Measurements from ENCODE around the gene KRTAP15-1. TPM values are rescaled to one million over a fixed set of nuclear protein-coding genes. Genes with fewer than 3 reads are reported as not detected.

Gene KRTAP15-1, protein sequence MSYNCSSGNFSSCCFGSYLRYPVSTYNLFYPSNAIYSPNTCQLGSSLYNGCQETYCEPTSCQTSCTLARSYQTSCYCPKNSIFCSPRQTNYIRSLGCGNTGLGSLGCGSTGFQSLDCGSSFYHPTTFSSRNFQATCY
- not detected in 2 replicates for total RNA-seq

DNA sequence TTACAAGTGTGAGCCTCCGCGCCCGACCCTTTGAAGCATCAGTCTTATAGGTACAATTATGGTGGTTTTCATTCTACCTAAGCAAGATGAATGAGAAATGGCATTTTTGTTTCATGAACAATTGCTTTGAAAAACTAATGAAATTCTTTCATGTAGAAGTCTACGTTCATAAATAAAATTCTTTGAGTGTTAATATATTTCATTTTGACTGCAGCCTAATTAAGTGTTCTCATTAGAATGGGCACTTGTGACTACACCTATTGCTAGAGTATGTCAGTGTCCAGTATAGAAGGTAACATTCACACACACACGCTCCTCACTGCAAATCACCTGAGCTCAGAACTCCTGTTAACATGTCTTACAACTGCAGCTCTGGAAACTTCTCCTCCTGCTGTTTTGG lies at the start of gene KRTAP15-1:
TSS of gene KRTAP15-1 (plus strand) at position 301 of the 400 bp plus-strand sequence. CDS start at position 354, 53 bp downstream.

DNA sequence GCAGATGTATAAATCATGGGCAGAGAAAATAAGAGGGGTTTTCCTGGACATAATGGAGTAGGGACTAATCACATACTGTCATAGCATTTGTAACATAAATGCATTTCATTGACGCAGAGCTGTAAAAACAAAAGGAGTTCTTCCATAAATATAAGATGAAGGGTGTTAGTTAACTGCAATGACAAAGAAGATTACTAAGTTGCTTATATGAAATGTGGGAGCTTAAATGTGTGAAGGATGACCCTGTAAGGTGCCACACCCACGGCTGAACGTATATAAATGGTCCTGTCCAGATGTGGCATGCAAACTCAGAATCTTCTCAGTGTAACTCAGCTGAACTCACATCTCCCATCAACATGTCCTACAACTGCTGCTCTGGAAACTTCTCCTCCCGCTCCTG lies 44.3 kb upstream of the KRTAP15-1 start, which contains the start of gene KRTAP13-1:
TSS of gene KRTAP13-1 (plus strand) at position 301 of the 400 bp plus-strand sequence. CDS start at position 357, 56 bp downstream.

DNA sequence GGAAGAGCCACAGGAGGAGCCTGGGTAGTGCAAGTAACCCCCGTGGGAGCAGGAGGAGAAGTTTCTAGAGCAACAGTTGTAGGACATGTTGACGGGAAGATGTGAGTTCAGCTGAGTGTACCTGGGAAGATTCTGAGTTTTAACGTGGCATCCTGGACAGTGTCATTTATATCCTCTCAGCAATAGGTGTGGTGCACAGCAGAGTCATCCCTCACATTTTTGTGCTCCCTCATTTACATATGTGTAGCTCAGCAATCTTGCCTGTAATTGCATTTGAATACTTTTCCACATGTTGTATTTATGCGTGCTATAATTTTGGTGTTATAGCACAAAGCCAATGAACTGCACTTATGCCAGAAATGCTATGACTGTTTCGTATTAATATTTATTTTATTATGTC lies 14.2 kb upstream of the KRTAP15-1 start, which contains the start of gene KRTAP13-3:
TSS of gene KRTAP13-3 (minus strand) at position 101 of the 400 bp plus-strand sequence. CDS start at position 87, 14 bp downstream.

DNA sequence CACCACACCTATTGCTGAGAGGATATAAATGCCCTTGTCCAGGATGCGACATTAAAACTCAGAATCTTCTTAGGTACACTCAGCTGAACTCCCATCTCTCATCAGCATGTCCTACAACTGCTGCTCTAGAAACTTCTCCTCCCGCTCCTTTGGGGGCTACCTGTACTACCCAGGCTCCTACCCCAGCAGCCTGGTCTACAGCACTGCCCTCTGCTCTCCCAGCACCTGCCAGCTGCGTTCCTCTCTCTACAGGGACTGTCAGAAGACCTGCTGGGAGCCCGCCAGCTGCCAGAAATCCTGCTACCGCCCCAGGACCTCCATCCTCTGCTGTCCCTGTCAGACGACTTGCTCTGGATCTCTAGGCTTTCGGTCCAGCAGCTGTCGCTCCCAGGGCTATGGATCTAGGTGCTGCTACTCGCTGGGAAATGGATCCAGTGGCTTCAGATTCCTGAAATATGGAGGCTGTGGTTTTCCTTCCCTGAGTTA lies 9.9 kb upstream of the KRTAP15-1 start, which contains the start of gene KRTAP13-4:
TSS of gene KRTAP13-4 (plus strand) at position 51 of the 486 bp plus-strand sequence. CDS start at position 107, 56 bp downstream.

DNA sequence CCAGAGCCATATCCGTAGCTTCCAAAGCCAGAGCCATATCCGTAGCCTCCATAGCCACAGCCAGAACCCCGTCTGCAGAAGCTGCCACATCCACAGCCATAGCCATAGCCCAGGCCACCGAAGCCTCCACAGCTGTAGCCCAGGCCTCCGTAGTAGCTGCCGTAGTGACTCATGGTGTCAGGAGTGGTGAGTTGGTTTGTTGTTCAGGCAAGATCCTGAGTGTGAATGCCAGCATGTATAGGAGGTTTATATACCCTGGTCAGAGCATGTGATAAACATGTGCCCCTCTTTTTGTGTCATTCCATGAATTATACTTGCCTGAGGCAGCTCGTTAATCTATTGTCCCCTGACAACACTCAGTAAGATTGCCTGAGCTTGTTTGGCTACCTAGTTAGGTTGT lies 40.1 kb downstream of the KRTAP15-1 start, which contains the start of gene KRTAP19-1:
TSS of gene KRTAP19-1 (minus strand) at position 223 of the 400 bp plus-strand sequence. CDS start at position 173, 50 bp downstream.

DNA sequence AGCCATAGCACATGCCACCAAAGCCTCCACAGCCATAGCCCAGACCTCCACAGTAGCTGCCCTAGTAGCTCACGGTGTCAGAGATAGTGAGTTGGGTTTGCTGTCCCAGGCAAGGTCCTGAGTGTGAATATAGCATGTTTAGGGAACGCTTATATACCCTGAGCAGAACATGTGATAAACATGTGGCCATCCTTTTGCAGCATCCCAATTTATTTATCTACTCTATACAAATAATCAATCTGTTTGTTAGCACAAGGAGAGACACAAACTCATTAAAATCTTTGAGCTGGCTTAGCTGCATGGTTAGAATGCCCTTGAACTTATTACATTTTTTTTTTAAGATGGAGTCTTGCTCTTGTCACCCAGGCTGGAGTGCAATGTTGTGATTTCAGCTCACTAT lies 47.3 kb downstream of the KRTAP15-1 start, which contains the start of gene KRTAP19-2:
TSS of gene KRTAP19-2 (minus strand) at position 101 of the 400 bp plus-strand sequence. CDS start at position 13, 88 bp downstream.

Other genes with a start within 250 kb of the KRTAP15-1 start
- not detected in 2 replicates for gene CLDN8, start 224.2 kb upstream of the KRTAP15-1 start, total RNA-seq
- gene KRTAP24-1, start 157.3 kb upstream of the KRTAP15-1 start, total RNA-seq = not detected in 2 replicates
- not detected in 2 replicates for gene KRTAP25-1, start 150.8 kb upstream of the KRTAP15-1 start, total RNA-seq
- not detected in 2 replicates for gene KRTAP26-1, start 120.0 kb upstream of the KRTAP15-1 start, total RNA-seq
- not detected in 2 replicates for gene KRTAP27-1, start 102.6 kb upstream of the KRTAP15-1 start, total RNA-seq
- not detected in 2 replicates for gene KRTAP23-1, start 91.7 kb upstream of the KRTAP15-1 start, total RNA-seq
- gene KRTAP13-2, start 68.0 kb upstream of the KRTAP15-1 start, total RNA-seq = not detected in 2 replicates
- gene KRTAP13-1, start 44.2 kb upstream of the KRTAP15-1 start, total RNA-seq = not detected in 2 replicates
- gene KRTAP13-3, start 14.3 kb upstream of the KRTAP15-1 start, total RNA-seq = not detected in 2 replicates
- gene KRTAP13-4, start 10.1 kb upstream of the KRTAP15-1 start, total RNA-seq = not detected in 2 replicates
- not detected in 2 replicates for gene KRTAP19-1, start 40.1 kb downstream of the KRTAP15-1 start, total RNA-seq
- gene KRTAP19-2, start 47.2 kb downstream of the KRTAP15-1 start, total RNA-seq = not detected in 2 replicates
- gene KRTAP19-3, start 51.7 kb downstream of the KRTAP15-1 start, total RNA-seq = not detected in 2 replicates
- gene KRTAP19-4, start 56.9 kb downstream of the KRTAP15-1 start, total RNA-seq = not detected in 2 replicates
- not detected in 2 replicates for gene KRTAP19-5, start 61.9 kb downstream of the KRTAP15-1 start, total RNA-seq
- gene KRTAP19-6, start 101.6 kb downstream of the KRTAP15-1 start, total RNA-seq = not detected in 2 replicates
- not detected in 2 replicates for gene KRTAP19-7, start 121.0 kb downstream of the KRTAP15-1 start, total RNA-seq
- gene KRTAP22-2, start 150.1 kb downstream of the KRTAP15-1 start, total RNA-seq = not detected in 2 replicates
- gene KRTAP6-3, start 152.2 kb downstream of the KRTAP15-1 start, total RNA-seq = not detected in 2 replicates
- not detected in 2 replicates for gene KRTAP6-2, start 158.6 kb downstream of the KRTAP15-1 start, total RNA-seq
- gene KRTAP22-1, start 160.8 kb downstream of the KRTAP15-1 start, total RNA-seq = not detected in 2 replicates
- gene KRTAP6-1, start 173.7 kb downstream of the KRTAP15-1 start, total RNA-seq = not detected in 2 replicates
- not detected in 2 replicates for gene KRTAP20-1, start 176.2 kb downstream of the KRTAP15-1 start, total RNA-seq
- not detected in 2 replicates for gene KRTAP20-4, start 180.4 kb downstream of the KRTAP15-1 start, total RNA-seq
- not detected in 2 replicates for gene KRTAP20-2, start 194.9 kb downstream of the KRTAP15-1 start, total RNA-seq
- gene KRTAP20-3, start 202.6 kb downstream of the KRTAP15-1 start, total RNA-seq = not detected in 2 replicates